GM12878 (cell line): ENCODE measurements around the gene GNB3. TPM values are rescaled to one million over a fixed set of nuclear protein-coding genes. Genes with fewer than 3 reads are reported as not detected.

ENCODE experiments used
- ATAC-seq: fragments of 200-7000 bp; cut with Tn5 transposase; 3 replicates; pipeline ENCODE4 v1.9.1; 2020; ENCODE audit warnings: mild to moderate bottlenecking, moderate library complexity
- BruUV-seq: library from RNA; stranded (reverse); fragments of 400-500 nt; replicated peaks from 2 replicates; lab custom pipeline; 2021; lab: Mats Ljungman, UMichigan
- CTCF ChIA-PET: fragments of 300-600 bp; sonication (Branson Sonifier 250); formaldehyde crosslinking; extraction: SDS; loops from one replicate; lab custom pipeline; 2021; ENCODE audit warnings: inconsistent platforms; lab: Yijun Ruan, JAX
- POLR2A ChIA-PET: fragments of 350-600 bp; formaldehyde crosslinking; extraction: SDS; loops from one replicate; lab custom pipeline; 2021; ENCODE audit warnings: inconsistent platforms; lab: Charles Lee
- RAD21 ChIA-PET: fragments of 300-600 bp; sonication (Branson Sonifier 250); formaldehyde crosslinking; loops from one replicate; lab custom pipeline; 2023; ENCODE audit warnings: antibody characterized with exemption; ENCODE audit not compliant: unreplicated experiment; lab: Charles Lee
- SMC1A ChIA-PET: fragments of 300-600 bp; sonication (Branson Sonifier 250); formaldehyde crosslinking; loops from one replicate; lab custom pipeline; 2023; ENCODE audit not compliant: unreplicated experiment, uncharacterized antibody; lab: Charles Lee
- DNase-seq: peaks from one replicate; pipeline ENCODE4 v3.0.0-alpha.2; 2011; ENCODE audit warnings: low read depth, low spot score
- FAIRE-seq: peaks from 3 replicates; lab custom pipeline; 2011; peaks lifted over from hg19 to GRCh38; lab: Jason Lieb, UNC
- H2AFZ ChIP-seq: 2 replicates; pipeline ENCODE4 v1.6.0; 2011; ENCODE audit warnings: low read depth, low read length, control low read depth; ENCODE audit not compliant: control insufficient read depth
- H3K27ac ChIP-seq: 2 replicates; pipeline ENCODE4 v1.5.1; 2011; ENCODE audit warnings: control low read depth; ENCODE audit not compliant: control insufficient read depth, insufficient read depth
- H3K27me3 ChIP-seq, 2 experiments: replicated peaks in 1 of 2; 2 replicates each; pipeline versions ENCODE4 v1.6.0 to v1.6.1; 2011; ENCODE audit warnings: low read length in 1 of 2; ENCODE audit not compliant: control insufficient read depth in 2 of 2, insufficient read depth in 2 of 2
- H3K36me3 ChIP-seq, 2 experiments: 2 replicates each; pipeline ENCODE4 v1.5.1; 2011; ENCODE audit warnings: low read length in 1 of 2; ENCODE audit not compliant: control insufficient read depth in 2 of 2, insufficient read depth in 2 of 2
- H3K4me1 ChIP-seq: 2 replicates; pipeline ENCODE4 v1.6.1; 2011; ENCODE audit warnings: mild to moderate bottlenecking, low read length, moderate library complexity, mixed read lengths; ENCODE audit not compliant: control insufficient read depth, insufficient read depth
- H3K4me2 ChIP-seq: 2 replicates; pipeline ENCODE4 v1.6.0; 2011; ENCODE audit warnings: control low read depth; ENCODE audit not compliant: control insufficient read depth, insufficient read depth
- H3K4me3 ChIP-seq: fragments of 200-600 bp; sonication (generic); 2 replicates; pipeline ENCODE4 v1.5.1; 2016
- H3K79me2 ChIP-seq: 2 replicates; pipeline ENCODE4 v1.6.0; 2011; ENCODE audit warnings: low read length; ENCODE audit not compliant: control insufficient read depth, insufficient read depth
- H3K9ac ChIP-seq: 2 replicates; pipeline ENCODE4 v1.8.0; 2011; ENCODE audit warnings: low read length, control low read depth, mixed read lengths; ENCODE audit not compliant: control insufficient read depth, insufficient read depth
- H3K9me3 ChIP-seq: replicated peaks from 3 replicates; pipeline ENCODE4 v1.5.1; 2011; ENCODE audit warnings: mild to moderate bottlenecking, low read length; ENCODE audit not compliant: control insufficient read depth, insufficient read depth
- H4K20me1 ChIP-seq: 2 replicates; pipeline ENCODE4 v1.6.0; 2011; ENCODE audit not compliant: control insufficient read depth, insufficient read depth
- ATF3 ChIP-seq: IDR thresholded peaks from 2 replicates; pipeline ENCODE4 v1.6.1; 2011; ENCODE audit warnings: low read depth, mild to moderate bottlenecking, low read length, moderate library complexity, borderline replicate concordance; ENCODE audit errors: extremely low read depth
- CBX3 ChIP-seq: fragments of 200-600 bp; sonication (generic); IDR thresholded peaks from 2 replicates; pipeline ENCODE4 v1.6.1; 2016; ENCODE audit warnings: low read depth, borderline replicate concordance
- HCFC1 ChIP-seq: fragments of 150-350 bp; IDR thresholded peaks from 2 replicates; pipeline ENCODE4 v1.6.1; 2014; ENCODE audit warnings: low read length
- IRF5 ChIP-seq: fragments of 450-650 bp; IDR thresholded peaks from 2 replicates; pipeline ENCODE4 v1.6.1; 2017; ENCODE audit warnings: borderline replicate concordance
- SP1 ChIP-seq: IDR thresholded peaks from one replicate; pipeline ENCODE4 v1.6.1; 2011; ENCODE audit warnings: low read depth, low read length
- SUPT20H ChIP-seq: IDR thresholded peaks from 2 replicates; pipeline ENCODE4 v1.6.1; 2011; ENCODE audit warnings: low read depth, mild to moderate bottlenecking, low read length, moderate library complexity, borderline replicate concordance; ENCODE audit not compliant: control insufficient read depth
- TAF1 ChIP-seq: IDR thresholded peaks from 2 replicates; pipeline ENCODE4 v1.6.1; 2011; ENCODE audit warnings: mild to moderate bottlenecking, low read depth, low read length, borderline replicate concordance
- ZNF274 ChIP-seq: IDR thresholded peaks from one replicate; pipeline ENCODE4 v1.8.0; 2011; ENCODE audit not compliant: insufficient read length, insufficient read depth
- ZZZ3 ChIP-seq: IDR thresholded peaks from 2 replicates; pipeline ENCODE4 v1.6.1; 2011; ENCODE audit warnings: low read depth; ENCODE audit not compliant: control insufficient read depth, insufficient read length
- WGBS: methylation state at CpG from one replicate; pipeline ENCODE4 v1.1.6; 2016; ENCODE audit warnings: low lambda C conversion rate; ENCODE audit not compliant: insufficient replicate concordance, insufficient coverage; ENCODE audit errors: missing lambda C conversion rate; 5-methylcytosine and 5-hydroxymethylcytosine counted together
- in situ Hi-C: fragments of 300-500 bp; cut with MboI; formaldehyde crosslinking; loops from 9 replicates; pipeline ENCODE4 v1.14.3; 2018; ENCODE audit warnings: mixed read lengths
- intact Hi-C: fragments of 100-400 bp; cut with micrococcal nuclease; formaldehyde crosslinking; loops from one replicate; pipeline ENCODE4 v1.14.2; 2022; ENCODE audit not compliant: unreplicated experiment
- polyA plus RNA-seq, 11 experiments: library from polyadenylated mRNA; depleted of rRNA in 4 of 11; unstranded in 6 of 11; stranded (reverse) in 5 of 11; fragments of >200 nt; fragmentation: Nextera tagmentation in 4 of 11; fragmentation: Illumina TruSeq in 1 of 11; extraction: Ambion mirVana in 4 of 11; extraction: Trizol in 1 of 11; gene quantifications; 1 replicate in 1 of 11; 2 replicates in 10 of 11; pipeline versions ENCODE4 v1.2.1 to v1.2.3, GENCODE V29; 2011 to 2016; ENCODE audit warnings: inconsistent platforms in 2 of 11, missing spikeins in 2 of 11, low read depth in 1 of 11
- total RNA-seq, 4 experiments: library from RNA; depleted of rRNA in 3 of 4; stranded (reverse); fragments of >200 nt in 3 of 4; fragmentation: Illumina TruSeq in 1 of 4; extraction: Trizol in 1 of 4; gene quantifications; 2 replicates each; pipeline versions ENCODE4 v1.2.1 to v1.2.3, GENCODE V29; 2013 to 2021

GNB3 gene
- total and polyA plus RNA-seq, 10 of the 15 experiments (the other 5 are each of a cell fraction or from before 2014, with no cell fraction given): 0.05 to 1.1 (median 0.36) TPM

DNA sequence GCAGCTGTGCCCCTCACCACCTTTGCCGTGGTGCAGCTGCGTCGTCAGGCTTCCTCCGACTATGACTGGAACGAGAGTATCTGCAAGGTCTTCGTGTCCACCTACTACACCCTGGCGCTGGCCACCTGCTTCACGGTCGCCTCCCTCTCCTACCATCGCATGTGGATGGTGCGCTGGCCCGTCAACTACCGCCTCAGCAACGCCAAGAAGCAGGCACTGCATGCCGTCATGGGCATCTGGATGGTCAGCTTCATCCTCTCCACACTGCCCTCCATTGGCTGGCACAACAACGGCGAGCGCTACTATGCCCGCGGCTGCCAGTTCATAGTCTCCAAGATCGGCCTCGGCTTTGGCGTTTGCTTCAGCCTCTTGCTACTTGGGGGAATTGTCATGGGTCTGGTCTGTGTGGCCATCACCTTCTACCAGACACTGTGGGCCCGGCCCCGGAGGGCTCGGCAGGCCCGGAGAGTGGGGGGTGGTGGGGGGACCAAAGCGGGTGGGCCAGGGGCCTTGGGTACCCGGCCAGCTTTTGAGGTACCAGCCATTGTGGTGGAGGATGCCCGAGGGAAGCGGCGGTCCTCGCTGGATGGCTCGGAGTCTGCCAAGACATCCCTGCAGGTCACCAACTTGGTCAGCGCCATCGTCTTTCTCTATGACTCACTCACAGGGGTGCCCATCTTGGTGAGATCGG is 16.5 kb upstream of the GNB3 start:
- H3K27me3 ChIP-seq: peaks cover 22 to 26% of the 10 kb centered on the region in 2 experiments
- H3K9me3 ChIP-seq: no peaks in the 10 kb centered on the region
- no peak for DNase-seq
- peaks cover 4% of the 10 kb centered on the region for H3K4me1 ChIP-seq
- H4K20me1 ChIP-seq: no peaks in the 10 kb centered on the region
- no peak overlapping the region for H3K9ac ChIP-seq
- no peak for FAIRE-seq
- POLR2A ChIA-PET: no interaction called here
- CTCF ChIA-PET: interaction anchor here (1.0 to 5.1 kb wide), 15 partner anchors 8 to 266 kb away, joined by 3 to 71 read pairs (median 5); partner anchors contain the start of genes MLF2 and USP5
- no peaks in the 10 kb centered on the region for H3K36me3 ChIP-seq
- H3K27ac ChIP-seq: no peak overlapping the region
- no peak overlapping the region for H3K4me3 ChIP-seq
- in situ Hi-C loops: no loop called here
- intact Hi-C loops: loop anchor here (2.0 kb wide), 1 partner anchor 207 kb away; no protein-coding TSS in a partner anchor
- SMC1A ChIA-PET: interaction anchor here (0.7 to 4.8 kb wide), 5 partner anchors 27 to 100 kb away, joined by 3 to 23 read pairs (median 5); partner anchors contain the start of genes CDCA3, COPS7A, MLF2 and USP5
- RAD21 ChIA-PET: interaction anchor here (1.3 to 4.2 kb wide), 4 partner anchors 32 to 71 kb away, joined by 4 to 25 read pairs (median 6); partner anchors contain the start of genes MLF2 and PTMS
- TF ChIP-seq ATF3: no peak
- WGBS: 63% methylated on average over 32 of the region's 37 CpGs
- no peak overlapping the region for H3K4me2 ChIP-seq
- BruUV-seq: no TSS peak
- no peak overlapping the region for H2AFZ ChIP-seq
- ATAC-seq: no peak
- H3K79me2 ChIP-seq: no peaks in the 10 kb centered on the region

DNA sequence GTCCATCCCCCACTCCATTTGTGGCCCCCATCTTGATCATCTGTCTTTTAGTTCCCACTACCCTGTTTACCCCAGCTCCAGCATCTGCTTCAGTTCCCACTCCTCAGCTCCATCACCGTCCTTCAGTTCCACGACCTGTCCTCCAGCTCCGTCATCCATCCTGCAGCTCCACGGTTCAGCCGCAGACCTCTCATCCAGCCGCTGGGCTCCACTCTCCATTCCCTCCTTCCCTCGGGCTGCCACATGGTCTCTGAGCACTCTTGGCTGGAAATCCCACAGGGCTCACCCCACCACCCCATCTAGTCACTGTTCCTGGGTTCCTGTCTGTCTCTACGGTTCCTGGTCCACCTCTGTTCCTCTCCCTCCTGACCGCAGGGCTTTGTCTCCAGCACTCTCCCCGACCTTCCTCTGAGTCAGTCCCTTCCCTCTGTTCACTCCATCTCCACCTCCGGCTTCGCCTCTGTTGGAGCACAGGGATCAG is 15.8 kb upstream of the GNB3 start:
- H3K4me1 ChIP-seq: peaks cover 4% of the 10 kb centered on the region
- ATAC-seq (no peak), DNase-seq (no peak), FAIRE-seq (no peak)
- no peaks in the 10 kb centered on the region for H3K36me3 ChIP-seq
- H3K9me3 ChIP-seq: no peaks in the 10 kb centered on the region
- no peak overlapping the region for H3K4me2 ChIP-seq
- TF ChIP-seq IRF5: no peak
- TF ChIP-seq TAF1: no peak
- no peak for TF ChIP-seq ZNF274
- TF ChIP-seq CBX3: no peak
- no peak for TF ChIP-seq HCFC1
- no peak for TF ChIP-seq ZZZ3
- no peak for TF ChIP-seq SP1
- TF ChIP-seq SUPT20H: no peak
- CTCF ChIA-PET: interaction anchor here (0.7 to 5.1 kb wide), 20 partner anchors 9 to 266 kb away, joined by 3 to 71 read pairs (median 4); partner anchors contain the start of genes COPS7A, MLF2 and USP5
- H3K27me3 ChIP-seq: peaks cover 27 to 33% of the 10 kb centered on the region in 2 experiments
- no peaks in the 10 kb centered on the region for H3K79me2 ChIP-seq
- H2AFZ ChIP-seq: no peak overlapping the region
- H3K9ac ChIP-seq: no peak overlapping the region
- POLR2A ChIA-PET: interaction anchor here (0.9 kb wide), 1 partner anchor 10 kb away, joined by 3 read pairs; no protein-coding TSS in a partner anchor
- intact Hi-C loops: loop anchor here (1.0 to 5.0 kb wide), 3 partner anchors 72 to 208 kb away; partner anchors contain the start of gene MLF2
- SMC1A ChIA-PET: interaction anchor here (0.7 to 4.8 kb wide), 6 partner anchors 10 to 101 kb away, joined by 3 to 23 read pairs (median 6); partner anchors contain the start of genes CDCA3, COPS7A, MLF2 and USP5
- RAD21 ChIA-PET: interaction anchor here (1.3 to 4.2 kb wide), 4 partner anchors 33 to 72 kb away, joined by 4 to 25 read pairs (median 6); partner anchors contain the start of genes MLF2 and PTMS
- 48% methylated on average over 12 of the region's 12 CpGs for WGBS
- H3K4me3 ChIP-seq: no peak overlapping the region
- no peak overlapping the region for H3K27ac ChIP-seq
- in situ Hi-C loops: loop anchor here (5.0 kb wide), 1 partner anchor 73 kb away; the partner anchor contains the start of gene MLF2
- BruUV-seq: no TSS peak
- H4K20me1 ChIP-seq: no peaks in the 10 kb centered on the region
